Fibroblast of gingiva (primary cell): ENCODE data around the gene NAV3.
"Not testable (repeated sequence)": the region's sequence is repeated elsewhere in the genome, so short reads cannot be mapped to it uniquely, and the experiment has no call there.

Source experiments
- DNase-seq: peaks from one replicate; pipeline ENCODE4 v3.0.0-alpha.2; 2011; ENCODE audit warnings: low read depth

The NAV3 gene

DNA sequence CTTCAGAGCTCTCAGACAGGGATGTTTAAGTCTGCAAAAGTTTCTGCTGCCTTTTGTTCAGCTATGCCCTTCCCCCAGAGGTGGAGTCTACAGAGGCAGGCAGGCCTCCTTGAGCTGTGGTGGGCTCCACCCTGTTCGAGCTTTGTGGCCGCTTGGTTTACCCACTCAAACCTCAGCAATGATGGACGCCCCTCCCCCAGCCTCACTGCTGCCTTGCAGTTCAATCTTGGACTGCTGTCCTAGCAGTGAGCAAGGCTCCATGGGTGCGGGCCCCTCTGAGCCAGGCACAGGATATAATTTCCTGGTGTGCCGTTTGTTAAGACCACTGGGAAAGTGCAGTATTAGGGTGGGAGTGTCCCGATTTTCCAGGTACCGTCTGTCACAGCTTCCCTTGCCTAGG is 427.0 kb downstream of the NAV3 start:
- not testable (repeated sequence) for DNase-seq

DNA sequence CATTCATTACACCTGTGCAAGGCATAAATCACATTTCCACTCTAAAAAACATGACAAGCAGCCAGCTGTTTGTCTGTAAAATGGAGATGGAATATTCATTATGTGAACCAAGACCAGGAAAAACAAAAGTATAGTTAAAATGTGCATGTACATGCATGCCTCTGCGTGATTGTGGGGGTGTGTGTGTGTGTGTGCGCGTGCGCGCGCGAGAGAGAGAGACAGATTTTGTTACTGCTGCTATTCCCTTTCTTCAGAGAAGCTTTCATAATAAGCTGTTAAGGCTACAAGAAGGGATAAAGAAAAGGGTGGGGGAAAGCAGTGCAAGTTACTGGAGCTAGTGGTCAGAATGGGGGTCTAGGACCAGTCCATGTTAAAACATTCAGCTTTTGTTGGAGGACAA is 430.3 kb downstream of the NAV3 start:
- DNase-seq: no peak

DNA sequence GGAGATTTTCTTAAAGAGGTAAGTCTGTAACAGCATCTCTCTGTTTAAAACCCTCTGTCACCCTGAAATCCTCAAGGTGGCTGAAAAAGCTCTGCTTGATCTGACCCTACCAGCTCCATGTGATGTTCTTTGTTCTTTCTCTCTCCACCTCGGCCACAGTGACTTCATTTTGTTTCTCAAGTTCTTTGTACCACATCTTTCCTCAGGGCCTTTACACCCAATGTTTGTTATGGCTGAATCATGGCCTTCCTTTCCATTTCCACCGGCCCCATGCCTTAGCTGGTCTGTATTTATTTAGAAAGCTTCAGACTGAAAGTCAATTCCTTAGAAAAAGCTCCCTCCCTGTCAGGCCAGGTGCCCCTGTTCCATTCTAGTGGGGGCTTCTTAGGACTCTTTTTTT is 431.2 kb downstream of the NAV3 start:
- DNase-seq: no peak
